NCI-H748 treated with DMSO at 0.1 percent for 48 hours (cell line): ENCODE data around the gene NLRP10.
"Not testable (repeated sequence)": the region's sequence is repeated elsewhere in the genome, so short reads cannot be mapped to it uniquely, and the experiment has no call there.

Source experiments
- DNase-seq: peaks from one replicate; lab custom pipeline; 2025; lab: John Stamatoyannopoulos, UW

NLRP10 gene

GRCh38 chr11:7965386-7965785 is at the start of gene NLRP10:
TSS of gene NLRP10 (minus strand) at chr11:7965447. CDS start at chr11:7963495, 1,952 bp downstream.
- DNase-seq, result no peak

- no peak for DNase-seq
These were observed 48.6 kb upstream of the NLRP10 start for GRCh38 chr11:8013833-8014232.

GRCh38 chr11:8011981-8012444 is 46.8 kb upstream of the NLRP10 start:
- DNase-seq, result no peak

- no peak for DNase-seq
These were observed 46.1 kb upstream of the NLRP10 start for GRCh38 chr11:8011371-8011770.

GRCh38 chr11:8009856-8010255 is 44.6 kb upstream of the NLRP10 start:
- DNase-seq, result no peak

GRCh38 chr11:8008212-8008611 is 43.0 kb upstream of the NLRP10 start:
- DNase-seq, result no peak

GRCh38 chr11:8006349-8006977 is 41.2 kb upstream of the NLRP10 start:
- DNase-seq, result peak; percentile 29

- DNase-seq, result no peak
These were observed 40.3 kb upstream of the NLRP10 start for GRCh38 chr11:8005556-8005955.

GRCh38 chr11:8004008-8004407 is 38.8 kb upstream of the NLRP10 start:
- no peak for DNase-seq

- no peak for DNase-seq
These were observed 37.9 kb upstream of the NLRP10 start for GRCh38 chr11:8003187-8003586.

- DNase-seq, result no peak
These were observed 37.4 kb upstream of the NLRP10 start for GRCh38 chr11:8002676-8003075.

GRCh38 chr11:8000390-8000789 is 35.1 kb upstream of the NLRP10 start:
- DNase-seq, result no peak

GRCh38 chr11:7999795-8000194 is 34.5 kb upstream of the NLRP10 start:
- DNase-seq, result no peak

- no peak for DNase-seq
These were observed 29.5 kb upstream of the NLRP10 start for GRCh38 chr11:7994581-7995278.

- DNase-seq, result not testable (repeated sequence)
These were observed 22.3 kb upstream of the NLRP10 start for GRCh38 chr11:7987560-7987883.

- DNase-seq, result peak; percentile 98
These were observed 21.7 kb upstream of the NLRP10 start, which contains the start of gene EIF3F for GRCh38 chr11:7986768-7987559. TSS of gene EIF3F (plus strand) at chr11:7987337. CDS start at chr11:7987353, 16 bp downstream.

GRCh38 chr11:7983832-7984590 is 18.8 kb upstream of the NLRP10 start:
- no peak for DNase-seq

- no peak for DNase-seq
These were observed 17.4 kb upstream of the NLRP10 start for GRCh38 chr11:7982582-7983119.

GRCh38 chr11:7981619-7982157 is 16.4 kb upstream of the NLRP10 start:
- DNase-seq, result no peak

GRCh38 chr11:7977232-7977917 is 12.1 kb upstream of the NLRP10 start:
- no peak for DNase-seq

- no peak for DNase-seq
These were observed 9.4 kb upstream of the NLRP10 start for GRCh38 chr11:7974668-7975067.
